ENCODE measurements around the gene HECTD4.
"Not testable (repeated sequence)": the region's sequence is repeated elsewhere in the genome, so short reads cannot be mapped to it uniquely, and the experiment has no call there.

Gene HECTD4

GRCh38 chr12:112261559-112261958, 120.7 kb downstream of the HECTD4 start:
- DNase-seq (ENCODE audit: low spot score) = no peak

GRCh38 chr12:112258926-112259325, 123.3 kb downstream of the HECTD4 start:
- DNase-seq (ENCODE audit: low spot score) = no peak

- no peak for DNase-seq (ENCODE audit: low spot score)
Measured at GRCh38 chr12:112256780-112257179, 125.5 kb downstream of the HECTD4 start.

- no peak for DNase-seq (ENCODE audit: low spot score)
Measured at GRCh38 chr12:112252184-112252583, 130.0 kb downstream of the HECTD4 start.

GRCh38 chr12:112244902-112245301, 137.3 kb downstream of the HECTD4 start:
- not testable (repeated sequence) for DNase-seq (ENCODE audit: low spot score)

- no peak for DNase-seq (ENCODE audit: low spot score)
Measured at GRCh38 chr12:112243255-112244110, 138.7 kb downstream of the HECTD4 start.

GRCh38 chr12:112241176-112241575, 141.1 kb downstream of the HECTD4 start:
- no peak for DNase-seq (ENCODE audit: low spot score)

- DNase-seq (ENCODE audit: low spot score) = no peak
Measured at GRCh38 chr12:112239881-112240280, 142.3 kb downstream of the HECTD4 start.

- DNase-seq (ENCODE audit: low spot score) = no peak
Measured at GRCh38 chr12:112239020-112239419, 143.2 kb downstream of the HECTD4 start.

- DNase-seq (ENCODE audit: low spot score) = no peak
Measured at GRCh38 chr12:112238441-112238840, 143.8 kb downstream of the HECTD4 start.

- no peak for DNase-seq (ENCODE audit: low spot score)
Measured at GRCh38 chr12:112236786-112237185, 145.4 kb downstream of the HECTD4 start.

GRCh38 chr12:112236386-112236785, 145.8 kb downstream of the HECTD4 start:
- DNase-seq (ENCODE audit: low spot score) = no peak

- no peak for DNase-seq (ENCODE audit: low spot score)
Measured at GRCh38 chr12:112234303-112234702, 147.9 kb downstream of the HECTD4 start.

GRCh38 chr12:112233242-112233641, 149.0 kb downstream of the HECTD4 start:
- no peak for DNase-seq (ENCODE audit: low spot score)

- DNase-seq (ENCODE audit: low spot score) = no peak
Measured at GRCh38 chr12:112230136-112230535, 152.1 kb downstream of the HECTD4 start.

- DNase-seq (ENCODE audit: low spot score) = no peak
Measured at GRCh38 chr12:112226768-112227167, 155.5 kb downstream of the HECTD4 start.

GRCh38 chr12:112220628-112221027, 161.6 kb downstream of the HECTD4 start:
- DNase-seq (ENCODE audit: low spot score) = not testable (repeated sequence)

GRCh38 chr12:112219195-112219594, 163.0 kb downstream of the HECTD4 start:
- no peak for DNase-seq (ENCODE audit: low spot score)

- no peak for DNase-seq (ENCODE audit: low spot score)
Measured at GRCh38 chr12:112218150-112218549, 164.1 kb downstream of the HECTD4 start.

GRCh38 chr12:112217647-112218046, 164.6 kb downstream of the HECTD4 start:
- DNase-seq (ENCODE audit: low spot score) = no peak

- no peak for DNase-seq (ENCODE audit: low spot score)
Measured at GRCh38 chr12:112216223-112216622, 166.0 kb downstream of the HECTD4 start.

- DNase-seq (ENCODE audit: low spot score) = no peak
Measured at GRCh38 chr12:112214064-112214463, 168.2 kb downstream of the HECTD4 start.

GRCh38 chr12:112208301-112208910, 173.8 kb downstream of the HECTD4 start:
- DNase-seq (ENCODE audit: low spot score) = no peak
